Left kidney (tissue), 2 donors: ENCODE results near the gene ALK. TPM values are rescaled to one million over a fixed set of nuclear protein-coding genes. Genes with fewer than 3 reads are reported as not detected.
"Not testable (repeated sequence)": the region's sequence is repeated elsewhere in the genome, so short reads cannot be mapped to it uniquely, and the experiment has no call there.

ENCODE experiments used
- DNase-seq: peaks from one replicate; pipeline ENCODE4 v3.0.0-alpha.2; 2013
- polyA plus RNA-seq: library from polyadenylated mRNA; unstranded; fragments of 120-200 nt; gene quantifications from one replicate; pipeline ENCODE4 v1.2.1, GENCODE V29; 2013; ENCODE audit not compliant: insufficient read length

ALK gene
- polyA plus RNA-seq, 1 donor, result 0.55 TPM

- no peak for DNase-seq
Measured at GRCh38 chr2:29753671-29754444, 167.5 kb downstream of the ALK start.

DNA sequence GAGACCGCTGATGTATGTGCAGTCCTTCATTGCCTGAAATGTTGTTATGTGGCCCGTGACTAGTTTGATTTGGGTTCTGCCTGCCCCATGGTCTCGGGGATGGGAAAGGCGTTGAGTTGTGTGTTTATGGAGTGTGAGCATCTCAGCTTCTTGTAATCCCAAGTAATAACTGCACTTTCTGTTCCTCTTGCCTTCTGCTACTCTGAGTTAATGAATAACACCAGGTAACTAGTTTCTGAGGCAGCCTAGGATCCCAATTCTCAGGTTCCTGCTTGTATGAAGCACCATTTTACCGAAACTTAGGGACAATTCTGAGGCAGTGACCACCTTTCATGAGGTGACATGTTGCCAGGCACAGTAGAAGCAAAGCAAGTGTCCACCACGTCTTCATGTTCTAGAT is 170.0 kb downstream of the ALK start:
- no peak for DNase-seq

DNA sequence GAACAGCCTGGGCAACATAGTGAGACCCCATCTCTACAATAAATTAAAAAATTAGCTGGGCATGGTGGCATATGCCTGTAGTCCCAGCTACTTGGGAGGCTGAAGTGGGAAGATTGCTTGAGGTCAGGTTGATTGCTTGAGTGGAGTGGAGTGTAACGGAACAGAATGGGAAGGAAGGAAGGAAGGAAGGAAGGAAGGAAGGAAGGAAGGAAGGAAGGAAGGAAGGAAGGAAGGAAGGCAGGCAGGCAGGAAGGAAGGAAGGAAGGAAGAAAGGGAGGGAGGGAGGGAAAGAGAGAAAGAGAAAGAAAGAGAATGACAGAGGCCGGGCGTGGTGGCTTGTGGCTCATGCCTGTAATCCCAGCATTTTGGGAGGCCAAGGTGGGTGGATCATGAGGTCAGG is 170.9 kb downstream of the ALK start:
- DNase-seq, result not testable (repeated sequence)

- DNase-seq, result no peak
Measured at GRCh38 chr2:29749843-29750242, 171.5 kb downstream of the ALK start.

GRCh38 chr2:29749041-29749440 is 172.3 kb downstream of the ALK start:
- DNase-seq, result no peak

DNA sequence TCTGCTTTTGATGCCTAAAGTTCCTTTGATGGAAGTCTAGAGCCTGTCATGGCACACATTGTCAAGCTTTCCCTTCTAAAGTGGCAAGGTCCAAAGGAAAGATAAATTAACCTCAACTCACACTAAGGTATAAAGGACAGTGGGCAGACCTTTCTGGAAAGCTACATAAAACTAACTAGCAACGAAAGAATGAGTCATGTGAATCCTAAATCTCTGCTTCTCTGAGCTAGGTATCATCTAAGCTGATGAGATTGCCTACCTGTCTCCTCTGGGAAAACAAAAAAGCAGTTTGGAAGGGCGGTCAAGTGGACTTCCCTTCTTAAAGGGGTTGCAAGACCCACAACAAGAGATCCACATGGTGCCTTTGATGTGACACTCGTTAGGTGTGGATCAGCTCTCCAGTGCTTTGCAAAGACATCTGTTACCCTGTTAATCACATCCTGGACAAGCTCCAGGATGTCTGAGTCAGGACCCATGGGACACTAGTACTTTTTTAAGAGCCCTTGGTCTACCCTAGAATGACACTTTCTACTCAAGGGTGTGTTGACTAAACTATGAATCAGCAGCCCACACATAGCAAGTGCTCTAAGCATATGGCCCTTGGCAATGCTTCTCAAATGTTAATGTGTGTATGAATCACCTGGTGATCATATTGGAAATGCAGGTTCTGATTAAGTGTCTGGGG is 173.5 kb downstream of the ALK start:
- DNase-seq, result no peak

GRCh38 chr2:29744976-29745375 is 176.4 kb downstream of the ALK start:
- DNase-seq, result no peak

DNA sequence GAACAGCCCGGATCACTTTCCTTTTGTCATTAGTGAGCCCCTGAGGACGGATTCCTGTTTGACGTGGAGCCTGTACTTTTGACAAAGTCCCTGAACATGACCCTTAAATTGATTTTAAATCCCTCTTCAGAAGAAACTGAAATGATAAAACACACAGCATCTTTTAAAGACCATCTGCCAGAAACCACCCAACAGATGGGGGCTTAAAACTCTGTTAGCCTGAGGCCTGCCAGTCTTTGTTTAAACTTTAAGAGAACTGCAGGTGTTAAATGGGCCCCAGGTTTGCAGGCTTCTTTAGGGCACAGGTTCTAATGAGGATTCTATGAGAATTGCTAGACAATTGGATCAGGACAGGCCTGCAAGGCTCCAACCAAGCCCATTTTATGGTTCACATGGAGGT is 177.9 kb downstream of the ALK start:
- DNase-seq, result no peak

- no peak for DNase-seq
Measured at GRCh38 chr2:29742656-29743055, 178.7 kb downstream of the ALK start.

GRCh38 chr2:29741132-29741531 is 180.3 kb downstream of the ALK start:
- no peak for DNase-seq

GRCh38 chr2:29733965-29734364 is 187.4 kb downstream of the ALK start:
- no peak for DNase-seq

- DNase-seq, result no peak
Measured at GRCh38 chr2:29733213-29733612, 188.2 kb downstream of the ALK start.

GRCh38 chr2:29731948-29732347 is 189.4 kb downstream of the ALK start:
- DNase-seq, result no peak

GRCh38 chr2:29729932-29730331 is 191.5 kb downstream of the ALK start:
- DNase-seq, result no peak

DNA sequence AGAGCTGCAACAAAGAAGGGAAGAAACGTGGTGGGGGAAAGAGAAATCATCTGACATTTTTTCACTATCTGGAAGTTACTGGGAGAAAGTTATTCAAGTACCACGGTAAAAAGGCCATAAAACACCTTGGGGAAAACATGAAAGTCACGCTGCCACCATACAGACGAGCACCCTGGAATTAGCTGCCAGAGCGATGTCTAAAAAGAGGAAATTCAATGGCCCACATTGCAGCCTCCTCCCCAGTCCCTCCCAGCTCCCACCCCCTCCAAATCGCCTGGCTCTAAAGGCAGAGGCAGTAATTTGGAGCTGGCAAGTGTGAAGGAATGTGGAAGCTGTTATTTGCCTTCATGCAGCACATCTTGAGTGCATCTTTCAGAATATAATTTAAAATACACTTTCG is 192.0 kb downstream of the ALK start:
- DNase-seq, result no peak

GRCh38 chr2:29726976-29727375 is 194.4 kb downstream of the ALK start:
- no peak for DNase-seq

DNA sequence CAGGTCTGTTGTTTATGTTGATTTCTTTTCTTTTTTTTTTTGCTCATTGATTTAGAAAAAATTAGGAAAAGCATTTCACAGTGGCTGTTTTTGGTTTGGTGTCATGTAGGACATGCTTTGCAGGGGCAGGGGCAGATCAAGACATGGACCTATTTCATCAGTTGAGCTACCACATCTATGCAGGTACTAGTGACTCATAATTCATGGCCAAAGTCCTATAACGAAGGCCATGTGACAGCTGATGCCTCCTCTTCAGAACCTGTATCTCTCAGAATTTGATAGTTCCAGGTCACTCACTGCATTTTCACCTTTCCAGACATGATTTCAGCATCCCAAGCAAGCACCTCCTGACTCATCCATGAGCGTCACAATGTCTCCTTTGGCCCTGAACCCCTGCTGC is 195.8 kb downstream of the ALK start:
- DNase-seq, result no peak

DNA sequence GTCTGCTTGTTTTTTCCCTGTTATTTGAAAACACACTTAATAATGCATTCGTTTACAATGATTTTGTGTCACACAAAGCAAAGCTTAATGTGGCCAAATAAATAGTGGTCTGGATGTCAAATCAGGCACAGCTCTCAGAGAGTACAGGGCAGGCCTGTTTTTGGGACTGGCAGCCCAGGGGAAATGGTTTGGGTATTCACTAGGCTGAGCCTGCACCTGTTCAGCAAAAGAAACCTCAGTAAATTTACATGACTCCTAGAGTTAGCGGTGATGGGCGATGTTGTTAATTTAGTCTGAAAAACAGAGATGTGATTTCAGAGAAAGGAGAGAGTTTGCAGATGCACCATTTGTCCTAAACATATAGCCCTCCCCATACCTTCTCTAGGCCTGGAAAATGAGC is 197.1 kb downstream of the ALK start:
- no peak for DNase-seq

DNA sequence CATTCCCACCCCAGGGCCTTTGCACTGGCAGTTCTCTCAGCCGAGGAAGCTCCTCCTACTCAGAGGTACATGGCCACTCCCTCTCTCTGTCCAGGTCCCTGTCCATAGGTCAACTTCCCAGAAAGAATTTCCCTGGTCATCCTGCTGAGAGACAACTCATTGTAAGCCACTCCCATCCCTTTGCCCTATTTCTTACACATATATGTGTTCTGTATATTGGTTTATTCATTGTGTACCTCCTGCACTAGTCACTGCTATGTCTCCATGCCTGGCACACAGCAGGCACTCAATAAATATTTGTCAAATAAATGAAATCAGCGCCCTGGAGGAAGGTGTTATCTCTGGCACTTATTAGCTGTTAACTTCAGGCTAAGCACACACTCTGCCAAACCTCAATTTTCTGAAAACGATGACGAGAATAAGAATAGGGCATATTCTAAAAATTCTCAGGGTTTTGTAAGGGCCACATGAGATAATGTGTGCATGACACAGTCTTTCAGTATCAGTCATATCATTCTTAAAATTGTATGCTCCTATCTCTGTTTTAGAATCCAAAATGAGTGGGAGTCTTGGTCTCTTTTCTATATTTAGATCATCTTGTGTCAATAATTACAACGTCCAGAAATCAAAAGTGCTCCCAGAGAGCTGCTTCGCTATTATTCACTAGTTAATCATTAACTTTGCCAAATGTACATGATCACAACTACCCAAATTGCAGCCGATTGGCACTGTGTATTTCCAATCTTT is 198.0 kb downstream of the ALK start:
- DNase-seq, result no peak

- no peak for DNase-seq
Measured at GRCh38 chr2:29719639-29720038, 201.7 kb downstream of the ALK start.

DNA sequence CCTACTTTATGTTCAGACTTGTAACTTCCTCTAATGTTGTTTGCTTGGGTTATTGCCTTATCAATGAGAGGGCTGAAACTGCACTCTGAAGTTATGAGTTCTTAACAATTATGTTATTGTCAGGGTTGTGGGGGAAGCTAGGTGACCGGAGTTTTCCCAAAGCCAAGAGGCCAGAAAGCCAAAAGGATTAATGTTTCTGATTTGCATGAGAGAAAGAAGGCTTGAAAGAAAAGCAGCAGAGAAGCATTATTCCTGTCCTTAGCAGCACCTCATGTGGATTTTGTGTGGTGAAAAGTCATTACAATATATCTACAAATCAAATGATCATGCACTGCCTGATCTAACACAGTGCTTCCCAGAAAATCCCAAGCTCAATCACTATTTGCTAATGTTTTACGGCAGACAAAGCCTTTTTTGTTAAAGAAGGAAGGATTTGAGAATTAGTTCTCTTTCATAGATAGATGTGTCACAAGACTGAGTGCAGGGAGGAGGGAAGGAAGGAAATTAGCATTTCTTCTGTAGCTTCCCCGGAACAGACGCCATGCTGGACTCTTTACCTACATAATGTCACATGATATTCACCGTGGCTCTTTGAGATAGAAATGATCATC is 203.2 kb downstream of the ALK start:
- DNase-seq, result no peak

- no peak for DNase-seq
Measured at GRCh38 chr2:29715655-29716054, 205.7 kb downstream of the ALK start.

GRCh38 chr2:29714333-29714732 is 207.1 kb downstream of the ALK start:
- no peak for DNase-seq
